ENCODE measurements around the gene APOL5. TPM values are rescaled to one million over a fixed set of nuclear protein-coding genes. Genes with fewer than 3 reads are reported as not detected.
"Not testable (repeated sequence)": the region's sequence is repeated elsewhere in the genome, so short reads cannot be mapped to it uniquely, and the experiment has no call there.

APOL5 gene
- total RNA-seq = not detected

GRCh38 chr22:35717572-35717971, at the start of gene APOL5:
TSS of gene APOL5 (plus strand) at chr22:35717872. CDS start at chr22:35717872, 0 bp downstream.
- POLR2A ChIA-PET = no interaction called here

GRCh38 chr22:35674335-35674734, 43.3 kb upstream of the APOL5 start:
- POLR2A ChIA-PET = no interaction called here
- CTCF ChIA-PET = no interaction called here

More at GRCh38 chr22:35717572-35717971, at the start of gene APOL5:
- CTCF ChIA-PET = no interaction called here

- CTCF ChIA-PET = not testable (repeated sequence)
These were observed 41.6 kb upstream of the APOL5 start for GRCh38 chr22:35676065-35676464.

GRCh38 chr22:35677460-35678187, 40.0 kb upstream of the APOL5 start:
- POLR2A ChIA-PET = interaction anchor here (0.7 kb wide), 1 partner anchor 30 kb away, joined by 3 read pairs; the partner anchor contains the start of gene APOL6
- CTCF ChIA-PET = interaction anchor here (0.5 to 1.4 kb wide), 4 partner anchors 14 to 467 kb away, joined by 3 to 4 read pairs (median 3); partner anchors contain the start of gene APOL6

More at GRCh38 chr22:35676065-35676464, 41.6 kb upstream of the APOL5 start:
- POLR2A ChIA-PET = not testable (repeated sequence)

- CTCF ChIA-PET = interaction anchor here (0.7 kb wide), 1 partner anchor 524 kb away, joined by 3 read pairs; no protein-coding TSS in a partner anchor
- POLR2A ChIA-PET = no interaction called here
These were observed 38.8 kb upstream of the APOL5 start for GRCh38 chr22:35678836-35679235.

GRCh38 chr22:35679492-35679891, 38.2 kb upstream of the APOL5 start:
- POLR2A ChIA-PET = not testable (repeated sequence)
- CTCF ChIA-PET = interaction anchor here (0.8 to 1.0 kb wide), 2 partner anchors 31 to 49 kb away, joined by 3 read pairs; partner anchors contain the start of gene APOL6

- CTCF ChIA-PET = interaction anchor here (1.1 kb wide), 1 partner anchor 32 kb away, joined by 3 read pairs; no protein-coding TSS in a partner anchor
- POLR2A ChIA-PET = no interaction called here
These were observed 36.1 kb upstream of the APOL5 start for GRCh38 chr22:35681454-35682052.

- ChIA-PET CTCF (no interaction called here), POLR2A (no interaction called here)
These were observed 34.1 kb upstream of the APOL5 start for GRCh38 chr22:35683560-35683959.

GRCh38 chr22:35684270-35684700, 33.4 kb upstream of the APOL5 start:
- ChIA-PET CTCF (no interaction called here), POLR2A (no interaction called here)

- POLR2A ChIA-PET = no interaction called here
These were observed 32.9 kb upstream of the APOL5 start for GRCh38 chr22:35684732-35685131.

GRCh38 chr22:35685731-35686130, 31.9 kb upstream of the APOL5 start:
- ChIA-PET CTCF (interaction anchor here (0.6 kb wide), 1 partner anchor 58 kb away, joined by 3 read pairs; no protein-coding TSS in a partner anchor), POLR2A (no interaction called here)

More at GRCh38 chr22:35684732-35685131, 32.9 kb upstream of the APOL5 start:
- CTCF ChIA-PET = no interaction called here

GRCh38 chr22:35686298-35686697, 31.4 kb upstream of the APOL5 start:
- POLR2A ChIA-PET = no interaction called here
- CTCF ChIA-PET = interaction anchor here (0.6 kb wide), 1 partner anchor 59 kb away, joined by 3 read pairs; no protein-coding TSS in a partner anchor

GRCh38 chr22:35687461-35687860, 30.2 kb upstream of the APOL5 start:
- ChIA-PET POLR2A (no interaction called here), CTCF (no interaction called here)

- CTCF ChIA-PET = no interaction called here
- POLR2A ChIA-PET = no interaction called here
These were observed 28.6 kb upstream of the APOL5 start for GRCh38 chr22:35688913-35689675.

- CTCF ChIA-PET = no interaction called here
- POLR2A ChIA-PET = interaction anchor here (0.7 kb wide), 1 partner anchor 228 kb away, joined by 4 read pairs; no protein-coding TSS in a partner anchor
These were observed 27.7 kb upstream of the APOL5 start for GRCh38 chr22:35690001-35690400.

- POLR2A ChIA-PET = no interaction called here
- CTCF ChIA-PET = no interaction called here
These were observed 22.5 kb upstream of the APOL5 start for GRCh38 chr22:35695202-35695601.

GRCh38 chr22:35697142-35697541, 20.5 kb upstream of the APOL5 start:
- CTCF ChIA-PET = no interaction called here
- POLR2A ChIA-PET = no interaction called here

GRCh38 chr22:35699852-35700251, 17.8 kb upstream of the APOL5 start:
- CTCF ChIA-PET, POLR2A ChIA-PET: not testable (repeated sequence)

- POLR2A ChIA-PET = interaction anchor here (0.6 kb wide), 1 partner anchor 204 kb away, joined by 3 read pairs; no protein-coding TSS in a partner anchor
- CTCF ChIA-PET = no interaction called here
These were observed 13.6 kb upstream of the APOL5 start for GRCh38 chr22:35703861-35704584.

GRCh38 chr22:35705141-35705540, 12.5 kb upstream of the APOL5 start:
- POLR2A ChIA-PET = no interaction called here
- CTCF ChIA-PET = no interaction called here
